HG03159 (cell line): ENCODE measurements around the gene DTNBP1.
"Not testable (repeated sequence)": the region's sequence is repeated elsewhere in the genome, so short reads cannot be mapped to it uniquely, and the experiment has no call there.

ENCODE experiments used
- ATAC-seq: cut with Tn5 transposase; IDR thresholded peaks from one replicate; pipeline ENCODE4 v1.9.1; 2021; ENCODE audit warnings: mild to moderate bottlenecking, moderate library complexity; ENCODE audit not compliant: unreplicated experiment

Gene DTNBP1

DNA sequence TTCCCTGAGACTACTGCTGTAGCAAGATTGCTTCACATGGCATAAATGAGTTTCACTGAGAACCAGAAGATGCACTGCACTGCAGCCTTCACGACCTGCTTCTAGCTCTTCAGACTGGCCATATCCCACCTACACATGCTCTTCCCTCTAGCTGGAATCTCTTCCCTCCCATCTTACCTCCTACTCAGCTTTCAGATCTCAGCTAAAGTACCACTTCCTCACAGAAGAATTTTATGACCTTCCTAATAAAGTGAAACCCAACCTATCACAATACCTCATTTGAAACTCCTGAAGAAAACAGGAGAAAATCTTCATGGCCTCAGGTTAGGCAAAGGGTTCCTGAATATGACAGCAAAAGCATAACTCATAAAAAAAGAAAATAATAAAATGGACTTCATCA lies 99.9 kb downstream of the DTNBP1 start:
- no peak for ATAC-seq

DNA sequence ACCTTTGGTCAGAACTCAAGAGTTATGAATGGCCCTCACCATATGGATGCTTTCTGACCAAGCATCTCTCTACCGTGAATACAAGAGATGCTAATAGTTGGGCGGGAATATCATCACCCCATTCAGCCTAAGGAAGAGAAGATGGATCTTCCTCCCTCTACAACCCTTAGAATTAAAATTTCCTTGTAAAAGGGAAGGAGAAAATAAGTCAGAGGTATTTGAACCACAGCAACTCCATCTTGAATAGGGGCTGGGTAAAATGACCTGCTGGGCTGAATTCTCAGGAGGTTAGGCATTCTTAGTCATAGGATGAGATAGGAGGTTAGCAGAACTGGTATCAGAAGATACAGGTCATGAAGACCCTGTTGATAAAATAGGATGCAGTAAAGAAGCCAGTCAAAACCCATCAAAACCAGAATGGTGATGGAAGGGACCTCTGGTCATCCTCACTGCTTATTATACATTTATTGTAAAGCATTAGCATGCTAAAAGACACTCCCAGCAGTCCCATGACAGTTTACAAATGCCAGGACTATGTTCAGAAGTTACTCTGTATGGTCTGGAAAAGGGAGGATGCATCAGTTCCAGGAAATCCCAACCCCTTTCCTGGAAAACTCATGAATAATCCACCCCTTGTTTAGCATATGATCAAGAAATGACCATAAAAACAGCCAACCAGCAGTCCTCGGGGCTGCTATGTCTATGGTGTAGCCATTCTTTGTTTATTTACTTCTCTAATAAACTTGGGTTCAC lies 101.2 kb downstream of the DTNBP1 start:
- no peak for ATAC-seq

DNA sequence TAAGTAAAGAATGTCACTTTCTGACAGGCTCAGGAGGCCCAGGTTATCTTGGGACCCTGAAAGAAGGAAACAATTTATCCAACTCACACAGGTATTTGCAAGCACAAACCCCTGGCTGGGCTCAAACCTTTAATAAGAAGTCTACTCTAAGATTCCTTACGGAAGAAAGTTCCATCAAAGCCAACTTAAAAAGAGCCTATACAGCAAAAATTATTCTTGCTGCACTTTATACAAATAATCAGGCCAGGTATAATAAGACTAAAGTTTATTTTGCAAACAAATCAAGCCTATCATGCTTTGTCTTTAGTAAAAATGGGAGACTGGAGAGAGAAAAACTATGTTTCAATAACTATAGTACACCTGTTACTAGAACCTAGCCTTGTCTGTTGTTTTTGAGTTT lies 102.1 kb downstream of the DTNBP1 start:
- ATAC-seq, result no peak

DNA sequence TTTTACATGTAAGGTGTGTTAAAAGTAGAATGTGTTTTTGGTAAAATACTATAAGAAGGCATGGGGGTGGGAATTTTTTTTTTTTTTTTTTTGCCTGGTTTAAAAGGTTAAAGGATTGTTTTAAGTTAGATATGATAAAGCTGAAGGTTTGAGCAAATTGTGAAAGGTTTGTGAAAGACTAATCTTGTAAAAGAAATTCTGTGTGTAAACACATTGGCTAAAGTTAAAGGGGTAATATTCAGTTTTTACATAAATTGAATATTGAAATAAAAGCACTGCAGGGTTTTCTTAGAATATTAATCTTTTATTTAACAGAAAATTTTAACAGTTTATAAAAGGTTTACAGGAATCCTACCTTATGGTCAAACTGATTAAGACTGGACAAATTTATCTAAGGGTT lies 105.7 kb downstream of the DTNBP1 start:
- ATAC-seq, result no peak

DNA sequence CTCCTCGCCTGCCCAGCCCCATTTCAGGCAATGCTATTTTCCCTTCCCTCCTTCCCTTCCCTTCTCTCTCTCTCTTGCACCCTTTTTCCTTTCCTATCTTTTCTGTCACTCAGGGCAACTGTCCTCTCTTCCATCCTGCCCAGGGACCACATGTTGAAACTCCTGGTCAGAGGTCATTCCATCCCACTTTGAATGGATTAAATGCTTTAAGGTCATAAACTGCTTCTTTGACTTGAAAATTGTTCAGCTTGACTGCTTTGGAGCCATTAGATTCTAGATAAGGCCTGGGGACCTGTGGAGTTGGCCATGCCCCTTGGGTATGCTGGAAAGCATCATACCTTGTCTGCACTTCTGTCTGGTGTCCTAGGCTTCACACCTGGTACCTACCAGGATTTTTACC lies 106.1 kb downstream of the DTNBP1 start:
- ATAC-seq, result no peak

DNA sequence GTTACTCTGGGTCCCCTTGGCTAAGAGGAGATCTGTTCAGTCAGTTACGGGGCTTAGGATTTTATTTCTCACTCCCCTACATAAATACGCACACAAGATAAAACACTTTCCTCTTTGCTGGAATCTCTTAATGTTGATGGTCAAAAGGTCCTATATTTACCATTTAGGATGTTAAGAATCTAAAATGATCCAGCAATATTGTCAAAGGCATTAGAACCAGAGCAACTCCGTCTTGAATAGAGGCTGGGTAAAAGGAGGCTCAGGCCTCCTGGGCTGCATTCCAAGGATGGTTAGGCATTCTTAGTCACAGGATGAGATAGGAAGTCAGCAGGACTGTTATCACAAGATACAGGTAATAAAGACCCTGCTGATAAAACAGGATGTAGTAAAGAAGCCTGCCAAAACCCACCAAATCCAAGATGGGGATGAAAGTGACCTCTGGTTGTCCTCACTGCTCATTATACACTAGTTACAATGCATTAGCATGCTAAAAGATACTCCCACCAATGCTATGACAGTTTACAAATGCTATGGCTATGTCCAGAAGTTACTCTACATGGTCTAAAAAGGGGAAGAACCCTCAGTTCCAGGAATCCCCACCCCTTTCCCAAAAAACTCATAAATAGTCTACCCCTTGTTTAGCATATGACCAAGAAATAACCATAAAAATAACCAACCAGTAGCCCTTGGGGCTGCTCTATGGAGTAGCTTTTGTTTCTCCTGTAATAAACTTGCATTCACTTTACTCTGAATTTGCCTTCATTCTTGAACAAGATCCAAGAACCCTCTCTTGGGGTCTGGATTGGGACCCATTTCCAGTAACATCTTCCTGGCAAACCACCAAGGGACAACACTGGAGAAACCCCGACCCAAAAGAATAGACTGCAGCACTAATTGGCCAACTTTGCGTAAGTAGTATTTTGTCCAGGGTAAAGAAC lies 107.5 kb downstream of the DTNBP1 start:
- no peak for ATAC-seq

DNA sequence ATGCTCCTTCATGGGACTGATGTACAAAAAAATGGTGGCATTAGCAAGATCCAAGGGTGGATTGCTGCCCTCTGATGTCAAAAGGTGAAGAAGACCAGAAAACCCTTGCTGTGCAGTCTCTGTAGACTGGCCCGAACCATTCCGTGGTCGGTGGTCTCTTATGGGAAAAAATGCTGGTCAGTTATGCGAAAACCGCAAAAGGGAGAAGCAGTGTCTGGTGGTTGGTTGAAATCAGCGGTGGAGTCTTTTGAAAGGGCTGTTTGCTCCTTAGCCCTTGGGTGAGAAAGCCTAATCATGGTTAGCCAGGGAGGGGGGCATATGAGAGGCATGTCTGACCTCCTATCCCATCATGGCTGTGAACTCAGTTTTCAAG lies 108.1 kb downstream of the DTNBP1 start:
- no peak for ATAC-seq

DNA sequence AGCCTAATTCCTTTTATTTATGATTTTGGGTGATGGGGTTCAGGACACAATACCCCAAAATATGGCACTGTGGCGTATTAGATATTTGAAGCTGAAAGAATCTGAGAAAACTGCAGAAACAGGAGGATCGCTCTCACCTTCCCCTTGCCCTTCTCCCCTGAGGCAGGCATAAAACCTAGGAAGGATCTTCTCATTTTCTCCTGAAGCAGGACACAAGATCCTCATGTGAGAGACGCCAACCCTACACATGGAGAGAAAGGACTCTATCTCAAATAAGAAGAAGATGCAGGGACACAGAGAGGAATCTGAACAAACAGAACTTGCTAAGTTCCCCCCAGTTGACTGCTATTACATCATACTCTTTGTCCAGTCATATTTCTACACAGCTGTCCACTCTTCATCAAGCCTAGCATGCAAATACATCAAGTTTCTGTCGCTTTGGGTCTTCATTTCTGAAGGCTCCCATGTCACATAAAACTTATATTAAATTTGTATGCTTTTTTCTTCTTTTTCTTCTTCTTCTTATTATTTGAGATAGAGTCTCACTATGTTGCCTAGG lies 109.0 kb downstream of the DTNBP1 start:
- ATAC-seq, result no peak

DNA sequence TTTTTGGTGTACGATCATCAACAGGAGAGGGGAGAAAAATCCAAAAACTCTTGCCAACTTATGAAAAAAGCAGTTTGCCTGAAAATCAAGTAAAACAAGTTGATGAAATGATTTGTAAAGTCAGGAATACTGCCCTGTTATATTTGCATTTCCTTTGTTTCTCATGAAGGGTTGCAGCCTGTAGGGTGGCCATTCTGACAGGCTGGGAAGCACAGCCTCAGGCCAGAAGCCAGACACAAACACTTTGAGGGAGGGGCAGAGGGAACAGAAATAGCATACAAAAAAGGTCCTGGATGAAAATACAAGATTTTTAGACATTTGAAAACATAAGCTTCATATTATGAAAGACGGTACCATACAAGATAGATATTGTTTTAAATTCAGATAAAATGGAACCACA lies 109.8 kb downstream of the DTNBP1 start:
- ATAC-seq, result no peak

DNA sequence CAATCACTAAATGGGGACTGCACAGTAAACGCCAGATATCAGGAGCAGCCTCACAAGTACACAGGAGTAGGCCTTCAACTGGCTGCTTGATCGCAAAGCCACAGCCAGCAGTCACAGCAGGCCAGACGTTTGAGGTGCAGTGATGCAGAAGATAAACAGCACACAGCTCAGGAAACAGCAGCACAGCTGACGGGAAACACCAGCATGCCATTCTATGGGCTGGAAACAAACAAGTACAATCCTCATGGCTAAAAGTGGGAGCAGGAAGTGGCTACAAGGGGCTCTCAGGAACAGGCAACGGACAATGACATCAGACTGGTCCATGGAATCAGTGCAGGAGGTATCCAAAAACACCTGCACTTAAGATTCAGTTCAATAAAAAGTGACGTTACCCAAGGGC lies 111.0 kb downstream of the DTNBP1 start:
- no peak for ATAC-seq

DNA sequence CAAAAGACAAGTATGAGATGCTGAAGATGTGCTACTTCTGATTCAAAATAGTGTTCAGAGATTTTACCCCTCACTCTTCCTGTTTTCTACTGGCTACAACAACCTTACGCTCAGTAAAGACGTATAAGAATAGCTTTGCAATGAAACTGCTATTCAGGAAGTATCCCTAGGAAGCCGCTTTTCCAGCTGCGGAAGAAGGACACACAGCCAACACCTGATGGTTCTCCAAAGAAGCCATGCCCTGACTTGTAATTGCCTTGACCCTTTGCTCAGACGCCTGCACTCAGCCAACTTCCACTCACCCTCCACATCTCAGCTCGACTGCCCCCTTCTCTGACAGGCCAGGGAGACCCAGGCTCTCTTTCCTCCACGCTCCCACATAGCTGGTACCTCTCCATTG lies 111.6 kb downstream of the DTNBP1 start:
- ATAC-seq, result no peak

DNA sequence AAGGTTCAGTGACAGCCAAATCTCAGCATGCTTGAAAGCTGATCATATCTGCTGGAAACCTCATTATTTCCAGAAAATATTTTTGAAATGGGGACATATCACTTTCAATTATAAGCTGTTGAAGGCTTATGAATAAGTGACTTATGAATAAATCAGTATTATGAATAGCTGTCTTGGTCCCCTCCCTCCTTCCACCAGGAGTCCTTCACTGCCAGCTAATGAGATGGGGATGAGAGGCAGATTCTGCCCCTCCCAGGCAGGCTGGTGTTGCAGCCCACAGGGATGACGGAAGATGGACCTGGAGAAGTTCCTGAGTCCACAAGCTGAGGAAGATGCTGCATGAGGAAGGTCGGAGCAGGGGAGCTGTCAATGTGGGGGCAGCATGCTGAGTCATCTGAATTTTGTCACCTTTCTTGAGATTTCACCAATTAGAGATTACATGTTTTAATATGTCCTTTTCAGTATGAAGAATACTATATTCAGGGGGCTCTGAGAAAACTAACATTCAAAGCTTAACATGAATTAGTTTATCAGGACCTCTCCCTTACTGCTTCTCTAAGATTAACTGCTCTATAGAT lies 112.2 kb downstream of the DTNBP1 start:
- no peak for ATAC-seq

DNA sequence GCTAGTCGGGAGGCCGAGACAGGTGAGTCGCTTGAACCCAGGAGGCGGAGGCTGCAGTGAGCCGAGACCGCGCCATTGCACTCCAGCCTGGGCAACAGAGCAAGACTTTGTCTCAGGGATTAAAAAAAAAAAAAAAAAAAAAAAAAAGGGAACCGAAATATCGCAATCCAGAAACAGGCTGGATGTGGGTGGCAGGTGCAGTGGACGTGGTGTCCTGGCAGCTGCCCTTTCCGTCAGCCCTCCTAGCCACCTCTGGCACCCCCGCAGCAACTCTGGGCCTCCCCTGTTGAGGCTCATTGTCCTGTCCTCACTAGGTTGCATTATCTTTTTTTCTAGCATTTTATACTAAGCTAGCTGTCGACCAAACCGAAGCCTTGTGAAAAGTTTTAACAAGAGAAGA lies 113.5 kb downstream of the DTNBP1 start:
- ATAC-seq, result no peak

DNA sequence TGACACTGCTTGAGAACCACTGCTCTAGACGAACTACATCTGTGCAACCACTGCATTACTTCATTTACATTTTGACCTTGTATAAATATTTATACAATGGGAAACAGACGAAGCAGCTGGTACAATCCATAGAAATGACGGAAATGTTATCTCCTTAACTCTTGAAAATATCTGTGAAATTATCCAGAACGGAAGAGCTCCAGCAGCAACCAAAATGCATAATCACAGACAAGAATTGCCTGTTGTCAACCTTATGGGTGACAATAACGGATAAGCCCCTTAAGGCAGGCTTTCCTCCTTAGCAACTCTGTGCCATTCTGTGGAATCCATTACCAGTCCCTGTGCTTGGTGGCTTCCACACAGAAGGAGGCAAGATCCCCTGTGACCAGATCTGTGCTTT lies 115.4 kb downstream of the DTNBP1 start:
- no peak for ATAC-seq

DNA sequence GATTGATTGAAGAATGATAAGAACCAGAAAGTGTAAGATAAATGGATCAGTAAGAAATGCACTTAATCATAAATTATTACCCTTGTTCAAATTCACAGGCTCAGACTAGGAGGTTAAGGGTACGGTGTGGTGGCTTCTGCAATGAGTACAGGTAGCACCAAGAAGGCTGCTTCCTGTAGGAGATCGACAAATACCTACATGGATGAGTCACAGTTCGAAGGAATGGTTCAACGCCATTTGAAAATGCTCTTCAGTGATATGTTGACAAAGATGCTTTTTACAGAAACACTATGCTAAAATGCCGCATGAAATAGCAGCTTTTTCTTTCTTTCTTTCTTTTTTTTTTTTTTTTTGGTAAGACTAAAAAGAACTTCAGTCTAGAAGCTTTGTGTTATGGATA lies 116.2 kb downstream of the DTNBP1 start:
- ATAC-seq, result no peak

DNA sequence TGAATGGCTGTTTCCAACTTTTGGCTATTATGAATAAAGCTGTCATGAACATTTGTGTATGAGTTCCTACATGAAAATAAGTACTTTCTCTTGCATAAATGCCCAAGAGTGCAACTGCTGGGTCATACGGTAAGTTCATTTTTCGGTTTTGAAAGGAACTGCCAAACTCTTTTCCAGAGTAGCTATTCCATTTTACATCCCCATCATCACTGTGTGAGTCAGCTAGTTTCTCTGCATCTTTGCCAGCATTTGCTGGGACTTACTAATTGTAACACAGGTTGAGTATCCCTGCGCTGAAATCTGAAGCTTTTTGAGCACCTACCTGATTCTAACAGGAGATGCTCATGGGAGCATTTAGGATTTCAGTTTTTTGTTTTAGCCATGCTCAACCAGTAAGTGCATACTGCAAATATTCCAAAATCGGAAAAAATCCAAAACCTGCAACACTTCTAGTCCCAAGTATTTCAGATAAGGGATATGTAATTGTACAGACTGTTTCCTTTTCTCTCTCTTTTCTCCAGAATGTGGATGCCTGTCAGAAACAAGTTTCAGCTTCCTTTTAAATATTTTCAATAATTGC lies 118.4 kb downstream of the DTNBP1 start:
- ATAC-seq, result no peak

DNA sequence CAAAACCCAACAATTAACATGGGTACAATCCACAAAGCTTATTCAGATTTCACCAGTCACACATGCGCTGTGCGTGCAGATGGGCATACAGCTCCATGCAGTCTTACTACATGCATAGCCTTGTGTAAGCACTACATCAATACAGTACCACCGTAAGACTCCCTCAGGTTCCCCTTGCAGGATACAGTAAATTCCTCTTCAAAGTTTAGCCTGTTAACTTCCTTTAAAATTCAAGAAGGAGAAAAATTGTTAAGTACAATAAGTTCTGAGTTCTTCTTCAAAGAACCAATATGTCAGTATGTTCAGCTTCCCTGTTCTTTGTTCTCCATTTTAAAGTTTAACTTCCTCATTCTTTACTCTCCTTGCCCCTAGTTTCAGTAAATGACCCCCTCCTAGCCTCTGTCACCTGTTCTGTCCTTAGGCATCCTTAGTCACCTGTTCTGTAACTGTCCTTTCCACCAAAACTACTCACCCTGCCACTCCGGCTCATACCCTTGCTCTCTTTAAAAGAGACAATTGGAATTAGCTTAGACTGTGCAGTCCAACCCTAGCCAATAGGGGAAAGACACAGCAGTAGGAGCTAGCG lies 119.4 kb downstream of the DTNBP1 start:
- not testable (repeated sequence) for ATAC-seq

DNA sequence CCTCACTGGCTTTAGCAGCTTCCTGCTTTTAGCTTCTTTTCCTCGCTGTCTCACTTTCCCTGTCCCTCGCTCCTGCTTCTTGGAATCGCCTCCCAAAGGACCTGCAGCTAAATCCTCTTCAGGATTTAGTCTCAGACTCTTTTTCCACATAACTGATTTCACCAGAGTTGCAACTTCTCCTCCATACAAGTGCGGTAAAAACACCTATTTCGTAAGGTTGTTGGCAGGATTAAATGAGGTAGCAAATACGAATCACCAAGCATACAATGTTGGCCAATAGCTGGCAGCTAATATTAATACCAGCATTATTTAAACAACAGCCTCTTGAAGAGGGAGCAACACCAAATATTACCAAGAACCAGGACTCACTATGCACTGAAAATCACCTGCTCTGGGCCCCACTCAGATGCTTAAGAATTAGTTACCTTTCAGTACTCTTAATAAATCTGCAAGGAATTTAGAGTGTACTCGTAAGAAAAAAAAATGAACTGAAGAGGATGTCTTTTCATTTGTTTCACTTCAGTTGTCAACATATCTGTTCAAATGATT lies 123.0 kb downstream of the DTNBP1 start:
- no peak for ATAC-seq

DNA sequence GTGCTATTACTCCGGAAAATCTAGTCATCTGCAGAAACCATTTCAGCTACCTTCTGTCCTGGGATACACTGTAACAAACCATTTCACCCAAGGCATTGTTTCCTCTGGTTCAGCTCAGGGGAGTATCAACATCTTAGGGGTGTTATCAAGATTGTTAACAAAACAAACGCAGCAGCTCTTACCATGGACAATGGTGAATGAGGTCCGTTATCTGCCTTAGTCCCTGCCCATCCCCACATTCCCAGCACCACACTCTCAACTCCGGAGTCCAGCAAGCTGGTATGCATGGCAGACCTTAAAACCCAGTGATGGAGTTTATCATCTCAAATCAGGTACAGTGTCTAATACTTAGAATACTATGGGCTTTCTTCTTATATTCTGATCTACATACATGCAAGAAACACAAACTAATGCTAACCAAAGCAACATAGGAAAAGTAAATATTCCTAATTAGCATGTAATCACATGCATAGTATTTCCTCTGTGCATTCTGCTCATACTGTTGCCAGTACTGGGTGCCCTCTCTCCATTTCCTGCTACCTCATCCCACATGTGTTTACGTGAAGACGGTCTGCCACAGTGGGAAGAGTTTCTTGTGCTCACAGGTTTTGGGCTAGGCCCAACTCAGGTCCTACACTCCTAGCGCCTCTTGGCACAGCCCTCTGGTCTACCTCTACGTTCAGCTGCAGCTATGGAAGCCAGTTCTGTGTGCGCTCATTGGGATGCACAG lies 123.9 kb downstream of the DTNBP1 start:
- ATAC-seq, result no peak

DNA sequence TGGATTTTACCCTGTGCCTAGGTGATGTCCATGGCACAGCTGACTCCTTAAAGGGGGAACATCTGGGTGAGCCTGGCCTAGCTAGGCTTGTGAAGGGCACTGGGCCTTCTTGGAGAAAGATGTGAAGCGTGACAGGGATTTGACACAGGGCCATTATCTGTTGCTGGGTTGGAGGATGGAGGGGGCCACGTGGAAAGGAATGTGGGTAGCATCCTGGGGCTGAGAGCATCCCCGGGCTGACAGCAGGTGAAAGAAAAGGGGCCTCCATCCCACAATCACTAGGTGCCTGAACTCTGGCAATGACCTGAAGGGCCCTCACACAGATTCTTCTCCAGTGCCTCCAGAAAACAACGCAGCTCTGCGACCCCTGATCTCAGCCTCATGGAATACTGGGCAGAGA lies 124.7 kb downstream of the DTNBP1 start:
- ATAC-seq, result no peak
